K562 (cell line): ENCODE measurements around the gene IFT122. TPM values are rescaled to one million over a fixed set of nuclear protein-coding genes. Genes with fewer than 3 reads are reported as not detected.

Source experiments
- ATAC-seq: fragments of 200-7000 bp; cut with Tn5 transposase; 3 replicates; pipeline ENCODE4 v1.9.1; 2020; ENCODE audit warnings: moderate library complexity
- BruUV-seq: library from RNA; stranded (reverse); fragments of 400-500 nt; replicated peaks from 2 replicates; lab custom pipeline; 2021; lab: Mats Ljungman, UMichigan
- CTCF ChIA-PET: fragments of 300-600 bp; formaldehyde crosslinking; extraction: SDS; loops from one replicate; lab custom pipeline; 2021; ENCODE audit warnings: low intra/inter-chr PET ratio; lab: Yijun Ruan, JAX
- POLR2A ChIA-PET: fragments of 300-600, 350-650 bp; sonication (Branson Sonifier 250); formaldehyde crosslinking; extraction: SDS; loops from one replicate; lab custom pipeline; 2021; ENCODE audit warnings: antibody characterized with exemption, inconsistent platforms; lab: Yijun Ruan, JAX
- DNase-seq, 4 experiments: peaks; one replicate each; pipeline versions ENCODE4 v3.0.0 to v3.0.0-alpha.2; 2011 to 2018; ENCODE audit warnings: low spot score in 3 of 4, mixed read lengths in 3 of 4; ENCODE audit errors: extremely low read depth in 1 of 4
- FAIRE-seq: peaks from 2 replicates; lab custom pipeline; 2011; peaks lifted over from hg19 to GRCh38; lab: Jason Lieb, UNC
- H2AFZ ChIP-seq: 2 replicates; pipeline ENCODE4 v1.6.0; 2011; ENCODE audit warnings: low read depth, low read length, control low read depth, inconsistent platforms
- H3K27ac ChIP-seq: fragments of 200-600 bp; 3 replicates; pipeline ENCODE4 v1.8.0; 2011; ENCODE audit warnings: low read depth, mild to moderate bottlenecking, control low read depth, inconsistent platforms, low read length, moderate library complexity, mixed read lengths; ENCODE audit errors: extremely low read depth
- H3K27me3 ChIP-seq, 2 experiments: fragments of 300-600 bp in 1 of 2; 2 replicates in 1 of 2; 3 replicates in 1 of 2; pipeline versions ENCODE4 v1.6.0 to v1.8.0; 2011; ENCODE audit warnings: inconsistent platforms in 2 of 2, low read length in 2 of 2, mild to moderate bottlenecking in 1 of 2, mixed read lengths in 1 of 2, moderate library complexity in 1 of 2; ENCODE audit not compliant: control insufficient read depth in 2 of 2, insufficient read depth in 2 of 2
- H3K36me3 ChIP-seq: fragments of 300-600 bp; 3 replicates; pipeline ENCODE4 v1.8.0; 2011; ENCODE audit warnings: mild to moderate bottlenecking, low read length, inconsistent platforms; ENCODE audit not compliant: control insufficient read depth, insufficient read depth
- H3K4me1 ChIP-seq, 2 experiments: fragments of 200-600 bp in 1 of 2; replicated peaks in 1 of 2; 2 replicates in 1 of 2; 3 replicates in 1 of 2; pipeline versions ENCODE4 v1.5.1 to v1.8.0; 2011; ENCODE audit warnings: inconsistent platforms in 2 of 2, low read length in 2 of 2, mild to moderate bottlenecking in 1 of 2, mixed read lengths in 1 of 2, moderate library complexity in 1 of 2; ENCODE audit not compliant: control insufficient read depth in 2 of 2, insufficient read depth in 2 of 2
- H3K4me2 ChIP-seq: 2 replicates; pipeline ENCODE4 v1.6.1; 2011; ENCODE audit warnings: low read length, control low read depth, inconsistent platforms, mixed read lengths; ENCODE audit not compliant: insufficient read depth
- H3K4me3 ChIP-seq: fragments of 200-600 bp; sonication (generic), shearing (Covaris generic); 2 replicates; pipeline ENCODE4 v1.5.1; 2016; ENCODE audit warnings: control low read depth, inconsistent platforms
- H3K79me2 ChIP-seq: fragments of 200-600 bp; 3 replicates; pipeline ENCODE4 v1.8.0; 2011; ENCODE audit warnings: low read length, inconsistent platforms; ENCODE audit not compliant: control insufficient read depth, insufficient read depth
- H3K9ac ChIP-seq, 2 experiments: 2 replicates each; pipeline versions ENCODE4 v1.6.0 to v1.6.1; 2011; ENCODE audit warnings: low read depth in 2 of 2, low read length in 2 of 2, control low read depth in 1 of 2, inconsistent platforms in 1 of 2, mild to moderate bottlenecking in 1 of 2, mixed read lengths in 1 of 2; ENCODE audit not compliant: insufficient read depth in 1 of 2
- H3K9me1 ChIP-seq: one replicate; pipeline ENCODE4 v1.6.0; 2011; ENCODE audit warnings: inconsistent platforms, mild to moderate bottlenecking, low read length, moderate library complexity; ENCODE audit not compliant: control insufficient read depth, insufficient read depth
- H3K9me3 ChIP-seq: replicated peaks from 2 replicates; pipeline ENCODE4 v1.5.1; 2011; ENCODE audit warnings: low read depth, low read length, inconsistent platforms; ENCODE audit not compliant: control insufficient read depth, insufficient read depth
- H4K20me1 ChIP-seq: replicated peaks from 2 replicates; pipeline ENCODE4 v1.6.1; 2011; ENCODE audit warnings: low read length, inconsistent platforms, mixed read lengths; ENCODE audit not compliant: control insufficient read depth, insufficient read depth
- BRF1 ChIP-seq: IDR thresholded peaks from 3 replicates; pipeline ENCODE4 v1.6.1; 2011; ENCODE audit warnings: borderline replicate concordance, mild to moderate bottlenecking; ENCODE audit not compliant: insufficient read length; ENCODE audit errors: extremely low read depth
- CEBPB ChIP-seq: fragments of 450-650 bp; IDR thresholded peaks from 2 replicates; pipeline ENCODE4 v1.6.1; 2016; ENCODE audit warnings: missing genetic modification characterization, missing compliant biosample characterization
- HMBOX1 ChIP-seq: sonication (generic); IDR thresholded peaks from 2 replicates; pipeline ENCODE4 v1.6.1; 2016
- MGA ChIP-seq: fragments of 450-650 bp; IDR thresholded peaks from 2 replicates; pipeline ENCODE4 v1.6.1; 2016; ENCODE audit warnings: mild to moderate bottlenecking, moderate library complexity
- RBBP5 ChIP-seq: fragments of 200-600 bp; sonication (generic); IDR thresholded peaks from 2 replicates; pipeline ENCODE4 v1.6.1; 2012; ENCODE audit warnings: borderline replicate concordance, mild to moderate bottlenecking, low read length, control low read depth, inconsistent platforms; ENCODE audit not compliant: insufficient read depth, poor library complexity, severe bottlenecking
- TRIM25 ChIP-seq: fragments of 450-650 bp; IDR thresholded peaks from 2 replicates; pipeline ENCODE4 v1.7.0; 2016; ENCODE audit warnings: borderline replicate concordance
- ZNF408 ChIP-seq: fragments of 250-450 bp; sonication (Bioruptor Pico); IDR thresholded peaks from 2 replicates; pipeline ENCODE4 v1.4.0; 2020; ENCODE audit warnings: low read depth, mild to moderate bottlenecking, moderate library complexity
- ZNF699 ChIP-seq: fragments of 250-450 bp; sonication (Bioruptor Pico); IDR thresholded peaks from 2 replicates; pipeline ENCODE4 v1.8.0; 2021; ENCODE audit warnings: mild to moderate bottlenecking, moderate library complexity; ENCODE audit not compliant: insufficient replicate concordance
- WGBS: fragments of 100-300 bp; shearing (Covaris generic); methylation state at CpG from one replicate; pipeline ENCODE4 v1.1.6; 2016; ENCODE audit warnings: low coverage, mixed read lengths; ENCODE audit not compliant: insufficient coverage; ENCODE audit errors: missing lambda C conversion rate; 5-methylcytosine and 5-hydroxymethylcytosine counted together
- in situ Hi-C: fragments of 300-500 bp; cut with MboI; formaldehyde crosslinking; loops from 4 replicates; pipeline ENCODE4 v1.15.0; 2018; ENCODE audit warnings: inconsistent platforms, mixed read lengths
- intact Hi-C: fragments of 100-400 bp; cut with micrococcal nuclease; formaldehyde crosslinking; loops from 2 replicates; pipeline ENCODE4 v1.14.2; 2022
- polyA plus RNA-seq, 8 experiments: library from polyadenylated mRNA; depleted of rRNA in 4 of 8; stranded (reverse) in 5 of 8; unstranded in 3 of 8; fragments of >200 nt; fragmentation: Nextera tagmentation in 2 of 8; fragmentation: Illumina TruSeq in 1 of 8; extraction: Ambion mirVana in 2 of 8; extraction: Trizol in 1 of 8; gene quantifications; 2 replicates each; pipeline versions ENCODE4 v1.2.1 to v1.2.3, GENCODE V29; 2011 to 2014; ENCODE audit warnings: inconsistent platforms in 1 of 8, missing spikeins in 1 of 8
- total RNA-seq, 7 experiments: library from RNA; depleted of rRNA in 6 of 7; stranded (reverse); fragments of >200 nt in 6 of 7; fragmentation: Illumina TruSeq in 2 of 7; extraction: Trizol in 2 of 7; gene quantifications; 2 replicates each; pipeline versions ENCODE4 v1.2.1 to v1.2.3, GENCODE V29; 2011 to 2021; ENCODE audit warnings: low replicate concordance in 1 of 7

The IFT122 gene
- total and polyA plus RNA-seq, 9 of the 15 experiments (the other 6 are each of a cell fraction or from before 2014, with no cell fraction given): 2.4 to 11.5 (median 7.7) TPM

GRCh38 chr3:129409541-129409940 is 30.5 kb upstream of the IFT122 start:
- ChIA-PET CTCF (no interaction called here), POLR2A (interaction anchor here (0.6 to 0.8 kb wide), 4 partner anchors 9 to 81 kb away, joined by 3 to 5 read pairs (median 4); no protein-coding TSS in a partner anchor)
- Histone ChIP-seq H3K27me3 (no peaks in the 10 kb centered on the region), H4K20me1 (no peaks in the 10 kb centered on the region), H3K9me1 (no peaks in the 10 kb centered on the region), H2AFZ (no peak overlapping the region), H3K4me1 (peaks cover 16 to 21% of the 10 kb centered on the region in 2 experiments), H3K79me2 (no peaks in the 10 kb centered on the region), H3K9me3 (no peaks in the 10 kb centered on the region), H3K9ac (no peak overlapping the region), H3K36me3 (no peaks in the 10 kb centered on the region), H3K4me2 (no peak overlapping the region), H3K27ac (no peak overlapping the region), H3K4me3 (no peak overlapping the region)
- 92% methylated on average over 1 of the region's 2 CpGs for WGBS
- ATAC-seq (no peak), FAIRE-seq (no peak), DNase-seq (no peak)
- in situ Hi-C loops (no loop called here), intact Hi-C loops (no loop called here)
- BruUV-seq: no TSS peak
- TF ChIP-seq HMBOX1 (no peak), MGA (no peak), CEBPB (tag) (peak; percentile 57), ZNF699 (no peak), RBBP5 (no peak), BRF1 (no peak), TRIM25 (no peak), ZNF408 (CRISPR knock-in tag) (no peak)
